Stomach (tissue), 19 donors: ENCODE measurements around the gene CDK19. TPM values are rescaled to one million over a fixed set of nuclear protein-coding genes. Genes with fewer than 3 reads are reported as not detected.

Experiments
- DNase-seq, 2 donors: peaks; one replicate each; pipeline versions ENCODE4 v3.0.0 to v3.0.0-alpha.2; 2013 to 2019
- H3K27ac ChIP-seq, 5 donors: fragments of 200-600 bp in 4 of 5; sonication (generic) in 4 of 5; one replicate each; pipeline ENCODE4 v1.5.1; 2013 to 2019; ENCODE audit warnings: mild to moderate bottlenecking in 1 of 5, moderate library complexity in 1 of 5
- H3K27me3 ChIP-seq, 3 donors: fragments of 200-600 bp; sonication (generic); one replicate each; pipeline ENCODE4 v1.5.1; 2017 to 2019; ENCODE audit warnings: mixed run types in 1 of 3
- H3K36me3 ChIP-seq, 4 donors: fragments of 200-600 bp; sonication (generic); 1 replicate in 3 of 4; 2 replicates in 1 of 4; pipeline ENCODE4 v1.5.1; 2016 to 2019
- H3K4me1 ChIP-seq, 4 donors: fragments of 200-600 bp; sonication (generic); one replicate each; pipeline ENCODE4 v1.5.1; 2016 to 2019
- H3K4me3 ChIP-seq, 4 donors: fragments of 200-600 bp; sonication (generic) in 3 of 4; one replicate each; pipeline ENCODE4 v1.5.1; 2016 to 2019; ENCODE audit warnings: mild to moderate bottlenecking in 1 of 4
- H3K9me3 ChIP-seq, 4 donors: fragments of 200-600 bp; sonication (generic); one replicate each; pipeline ENCODE4 v1.5.1; 2016 to 2019
- CTCF ChIP-seq, 7 experiments: fragments of 450-650 bp in 4 of 7; fragments of 200-600 bp in 3 of 7; sonication (generic) in 3 of 7; IDR thresholded peaks; one replicate each; pipeline ENCODE4 v1.5.1; 2016 to 2019; ENCODE audit warnings: antibody characterized with exemption in 7 of 7, control low read depth in 2 of 7, mild to moderate bottlenecking in 1 of 7
- EP300 ChIP-seq: sonication (generic); formaldehyde crosslinking; IDR thresholded peaks from one replicate; pipeline ENCODE4 v1.6.1; 2017; ENCODE audit warnings: antibody characterized with exemption
- POLR2A ChIP-seq, 4 donors: fragments of 450-650 bp; IDR thresholded peaks; one replicate each; pipeline ENCODE4 v1.6.1; 2016; ENCODE audit warnings: antibody characterized with exemption in 4 of 4, control low read depth in 2 of 4, mild to moderate bottlenecking in 1 of 4, moderate library complexity in 1 of 4
- POLR2AphosphoS5 ChIP-seq, 3 donors: sonication (generic); formaldehyde crosslinking; IDR thresholded peaks; one replicate each; pipeline ENCODE4 v1.6.1; 2016; ENCODE audit warnings: antibody characterized with exemption in 3 of 3
- WGBS, 5 donors: extraction: QIAGEN DNeasy Blood & Tissue Kit in 3 of 5; methylation state at CpG; one replicate each; pipeline versions ENCODE4 v1.1.5 to v1.1.7; 2013 to 2018; 5-methylcytosine and 5-hydroxymethylcytosine counted together
- intact Hi-C: fragments of 100-400 bp; cut with DNase I; formaldehyde crosslinking; loops from one replicate; pipeline ENCODE4 v1.15.1; 2023; ENCODE audit warnings: low total_unique reads
- long read RNA-seq, 10 donors: transcript quantifications; one replicate each; lab custom pipeline, GENCODE V29; 2026
- polyA plus RNA-seq, 3 donors: library from polyadenylated mRNA; stranded (reverse); fragments of 200-250 nt; gene quantifications; one replicate each; pipeline ENCODE4 v1.2.3, GENCODE V29; 2013
- total RNA-seq, 5 donors: library from RNA; depleted of rRNA; stranded (reverse); fragments of >200 nt; gene quantifications; one replicate each; pipeline versions ENCODE4 v1.1.0 to v1.2.3, GENCODE V29; 2014 to 2016
- donor health status: healthy with polysubstance abuse.
- donor health status: Bipolar disorder and iron deficiency.
- donor health status: healthy.

The CDK19 gene
- total RNA-seq (10 to 100 TPM in 3 of 5 donors, 1 to 10 TPM in 2; 5.5 to 23.5 (median 13.4) TPM), polyA plus RNA-seq (1 to 10 TPM; 5.4 to 7.3 (median 5.9) TPM)
- long read RNA-seq, donor 1, full-length matches to known transcripts = 2 of 2 reads
- long read RNA-seq, donor 1, partial matches to known transcripts = 0 of 2 reads
- long read RNA-seq, donor 1, other reads (novel, unspliced or antisense) = 0 of 2 reads
- long read RNA-seq, donor 2, full-length matches to known transcripts = 2 of 2 reads
- long read RNA-seq, donor 2, partial matches to known transcripts = 0 of 2 reads
- long read RNA-seq, donor 2, other reads (novel, unspliced or antisense) = 0 of 2 reads
- long read RNA-seq, donor 3, full-length matches to known transcripts = 1 of 1 reads
- long read RNA-seq, donor 3, partial matches to known transcripts = 0 of 1 reads
- long read RNA-seq, donor 3, other reads (novel, unspliced or antisense) = 0 of 1 reads
- long read RNA-seq, donor 4 = 0 reads
- long read RNA-seq, donor 5, partial matches to known transcripts = 0 of 22 reads
- long read RNA-seq, donor 5, other reads (novel, unspliced or antisense) = 22 of 22 reads
- long read RNA-seq, donor 6, full-length matches to known transcripts = 3 of 10 reads
- long read RNA-seq, donor 6, partial matches to known transcripts = 7 of 10 reads
- long read RNA-seq, donor 6, other reads (novel, unspliced or antisense) = 0 of 10 reads
- long read RNA-seq, donor 7, partial matches to known transcripts = 0 of 1 reads
- long read RNA-seq, donor 7, other reads (novel, unspliced or antisense) = 0 of 1 reads
- long read RNA-seq, donor 8, full-length matches to known transcripts = 1 of 8 reads
- long read RNA-seq, donor 8, partial matches to known transcripts = 7 of 8 reads
- long read RNA-seq, donor 8, other reads (novel, unspliced or antisense) = 0 of 8 reads
- long read RNA-seq, donor 9 = 0 reads
- long read RNA-seq, donor 10 = 0 reads

- no peak for TF ChIP-seq EP300
- TF ChIP-seq POLR2AphosphoS5 (IDR thresholded peaks at IDR 0.05) = peak; percentile 75 to 89 (median 87)
- TF ChIP-seq CTCF (IDR thresholded peaks at IDR 0.05) = no peak
- TF ChIP-seq POLR2A (IDR thresholded peaks at IDR 0.05) = peak in 2 of 4 donors; percentile 64 to 96
- Histone ChIP-seq H3K36me3 (no peaks in the 10 kb centered on the region), H3K27me3 (no peaks in the 10 kb centered on the region), H3K4me3 (peak within 1 kb of the TSS; percentile 89 to 96 (median 94)), H3K27ac (peak within 1 kb of the TSS; percentile 87 to 98 (median 95)), H3K4me1 (peaks cover 0 to 39% (median 15%) of the 10 kb centered on the region in 4 donors), H3K9me3 (no peaks in the 10 kb centered on the region)
- WGBS, 5 donors = 1 to 2% (median 1%) methylated on average over 28 to 48 of the region's 48 CpGs
- peak; percentile 99 to 100 for DNase-seq
- intact Hi-C loops = loop anchor here (10.0 kb wide), 1 partner anchor 139 kb away; the partner anchor contains the start of gene GTF3C6
Observed at GRCh38 chr6:110815411-110816409, at the start of gene CDK19. CDK19 (minus strand) TSS chr6:110815469; CDS start chr6:110815136, 333 bp downstream.

DNA sequence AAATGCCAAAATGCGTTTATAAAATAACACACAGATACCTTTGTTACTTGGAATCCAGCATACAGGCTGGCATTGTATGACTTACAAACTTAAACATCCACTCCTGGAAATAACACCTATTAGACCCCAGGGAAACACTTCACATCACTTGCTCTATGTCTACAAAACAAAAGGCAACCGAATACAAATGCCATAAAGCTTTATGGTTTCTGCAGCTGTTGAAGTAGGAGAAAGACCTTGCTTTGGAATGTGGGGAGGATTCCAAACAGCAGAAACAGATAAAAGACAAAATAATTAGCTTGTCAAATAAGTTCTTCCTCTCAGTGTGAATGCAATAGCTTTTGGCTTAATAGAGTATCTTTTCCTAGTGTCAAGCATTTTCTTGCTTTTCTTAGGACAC lies 49.6 kb upstream of the CDK19 start:
- H3K4me3 ChIP-seq = no peak overlapping the region
- no peaks in the 10 kb centered on the region for H3K9me3 ChIP-seq
- no peak overlapping the region for H3K27ac ChIP-seq
- H3K27me3 ChIP-seq = no peaks in the 10 kb centered on the region
- no peak for DNase-seq
- no peaks in the 10 kb centered on the region for H3K36me3 ChIP-seq
- intact Hi-C loops = no loop called here
- WGBS, 5 donors = 43 to 55% (median 48%) methylated on average over 2 of the region's 2 CpGs
- H3K4me1 ChIP-seq = no peaks in the 10 kb centered on the region
- TF ChIP-seq CTCF (IDR thresholded peaks at IDR 0.05) (no peak), POLR2AphosphoS5 (IDR thresholded peaks at IDR 0.05) (no peak), EP300 (no peak), POLR2A (IDR thresholded peaks at IDR 0.05) (no peak)

DNA sequence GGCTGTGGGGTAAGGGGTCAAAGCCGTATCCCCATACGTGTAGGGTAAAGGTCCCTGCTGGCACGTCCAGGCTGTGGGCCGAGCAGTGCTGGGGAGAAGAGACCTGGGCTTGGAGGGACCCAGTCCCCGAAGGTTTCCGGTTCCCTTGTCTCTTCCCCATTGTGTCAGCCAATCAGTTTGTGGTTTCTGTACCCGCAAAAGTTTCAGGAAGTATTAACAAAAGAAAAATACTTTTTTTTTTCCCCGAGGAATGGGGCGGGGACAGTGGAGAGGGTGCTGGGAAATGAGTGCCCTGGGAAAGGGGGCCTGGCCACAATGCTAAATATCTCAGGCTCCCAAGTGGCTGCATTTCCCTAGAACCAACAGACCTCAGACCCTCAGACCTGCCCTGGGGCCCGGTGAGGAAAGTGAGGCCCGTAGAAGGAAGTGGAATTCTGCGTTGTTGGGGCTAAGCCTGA lies 44.1 kb upstream of the CDK19 start:
- Histone ChIP-seq H3K27me3 (no peaks in the 10 kb centered on the region), H3K4me1 (no peaks in the 10 kb centered on the region), H3K36me3 (no peaks in the 10 kb centered on the region), H3K4me3 (no peak overlapping the region), H3K9me3 (no peaks in the 10 kb centered on the region), H3K27ac (peak overlapping the region in 2 of 5 donors; percentile 34 to 51)
- DNase-seq = no peak
- intact Hi-C loops = no loop called here
- 64 to 84% (median 75%) methylated on average over 12 of the region's 12 CpGs for WGBS, 5 donors
- no peak for TF ChIP-seq EP300
- no peak for TF ChIP-seq CTCF (IDR thresholded peaks at IDR 0.05)
- TF ChIP-seq POLR2AphosphoS5 (IDR thresholded peaks at IDR 0.05) = no peak
- no peak for TF ChIP-seq POLR2A (IDR thresholded peaks at IDR 0.05)
